Upper lobe of left lung (tissue), 6 donors: ENCODE measurements around the gene ACOT8. TPM values are rescaled to one million over a fixed set of nuclear protein-coding genes. Genes with fewer than 3 reads are reported as not detected.

Source experiments
- ATAC-seq, 2 donors: fragments of 200-7000 bp; cut with Tn5 transposase; one replicate each; pipeline ENCODE4 v1.9.1; 2022; ENCODE audit warnings: mild to moderate bottlenecking in 2 of 2, moderate library complexity in 2 of 2; ENCODE audit not compliant: low FRiP score in 2 of 2
- DNase-seq, 2 donors: peaks; one replicate each; pipeline ENCODE4 v3.0.0-alpha.2; 2019 to 2020
- H3K27ac ChIP-seq, 4 donors: fragments of 200-600 bp; sonication (generic); one replicate each; pipeline ENCODE4 v1.5.1; 2016 to 2019
- H3K27me3 ChIP-seq, 4 donors: fragments of 200-600 bp; sonication (generic); one replicate each; pipeline ENCODE4 v1.5.1; 2017 to 2019
- H3K36me3 ChIP-seq, 4 donors: fragments of 200-600 bp; sonication (generic); one replicate each; pipeline ENCODE4 v1.5.1; 2016 to 2019
- H3K4me1 ChIP-seq, 4 donors: fragments of 200-600 bp; sonication (generic); one replicate each; pipeline ENCODE4 v1.5.1; 2018 to 2019
- H3K4me3 ChIP-seq, 4 donors: fragments of 200-600 bp; sonication (generic); one replicate each; pipeline ENCODE4 v1.5.1; 2017 to 2019; ENCODE audit warnings: mild to moderate bottlenecking in 2 of 4, moderate library complexity in 1 of 4
- H3K9me3 ChIP-seq, 4 donors: fragments of 200-600 bp; sonication (generic); one replicate each; pipeline ENCODE4 v1.5.1; 2018 to 2019
- CTCF ChIP-seq, 6 experiments: fragments of 450-650 bp in 4 of 6; fragments of 200-600 bp in 2 of 6; sonication (generic) in 2 of 6; IDR thresholded peaks; one replicate each; pipeline ENCODE4 v1.5.1; 2016 to 2019; ENCODE audit warnings: antibody characterized with exemption in 6 of 6
- EP300 ChIP-seq, 4 donors: sonication (generic); formaldehyde crosslinking; IDR thresholded peaks; one replicate each; pipeline ENCODE4 v1.5.1; 2017; ENCODE audit warnings: antibody characterized with exemption in 4 of 4, control low read depth in 2 of 4
- POLR2A ChIP-seq, 4 donors: fragments of 450-650 bp; IDR thresholded peaks; one replicate each; pipeline ENCODE4 v1.5.1; 2016 to 2017; ENCODE audit warnings: antibody characterized with exemption in 4 of 4, mild to moderate bottlenecking in 2 of 4
- POLR2AphosphoS5 ChIP-seq, 2 donors: sonication (generic); formaldehyde crosslinking; IDR thresholded peaks; one replicate each; pipeline ENCODE4 v1.5.1; 2017; ENCODE audit warnings: antibody characterized with exemption in 2 of 2
- WGBS, 2 donors: methylation state at CpG; one replicate each; pipeline ENCODE4 v1.1.5; 2017 to 2018; 5-methylcytosine and 5-hydroxymethylcytosine counted together
- total RNA-seq, 6 donors: library from RNA; depleted of rRNA in 4 of 6; stranded (reverse); fragments of >200 nt in 4 of 6; gene quantifications; one replicate each; pipeline versions ENCODE4 v1.1.0 to v1.2.1, GENCODE V29; 2016 to 2021
- donor health status: DM: no; HTN: no; CAD: no; lungs with moderate emphysema.
- donor health status: DM: no; HTN: yes; CAD: no; lungs with severe emphysema.

Gene ACOT8
- total RNA-seq, 6 donors from 2014 or later: 23.9 to 46.8 (median 31.5) TPM

GRCh38 chr20:45827030-45827652 lies 30.1 kb downstream of the ACOT8 start, which contains the start of gene TNNC2:
Gene TNNC2 (minus strand): TSS chr20:45827312. CDS start chr20:45827248, 64 bp downstream.
- peaks cover 15 to 28% (median 24%) of the 10 kb centered on the region in 4 donors for H3K4me1 ChIP-seq
- no peak for TF ChIP-seq EP300 (IDR thresholded peaks at IDR 0.05)
- no peak for TF ChIP-seq CTCF (IDR thresholded peaks at IDR 0.05)
- no peak for TF ChIP-seq POLR2A (IDR thresholded peaks at IDR 0.05)
- no peak for TF ChIP-seq POLR2AphosphoS5 (IDR thresholded peaks at IDR 0.05)
- no peak within 1 kb of the TSS for H3K4me3 ChIP-seq
- 88 to 90% methylated on average over 4 to 8 of the region's 8 CpGs for WGBS, 2 donors
- no peaks in the 10 kb centered on the region for H3K9me3 ChIP-seq
- no peaks in the 10 kb centered on the region for H3K36me3 ChIP-seq
- DNase-seq (no peak), ATAC-seq (no peak)
- peak within 1 kb of the TSS; percentile 3 to 70 (median 56) for H3K27ac ChIP-seq
- H3K27me3 ChIP-seq: peaks cover 0 to 20% (median 10%) of the 10 kb centered on the region in 4 donors

GRCh38 chr20:45826381-45827019 lies 30.7 kb downstream of the ACOT8 start:
- H3K9me3 ChIP-seq: no peaks in the 10 kb centered on the region
- DNase-seq: peak; percentile 53 to 54
- no peak for TF ChIP-seq CTCF (IDR thresholded peaks at IDR 0.05)
- no peak for TF ChIP-seq EP300 (IDR thresholded peaks at IDR 0.05)
- no peak for TF ChIP-seq POLR2AphosphoS5 (IDR thresholded peaks at IDR 0.05)
- TF ChIP-seq POLR2A (IDR thresholded peaks at IDR 0.05): no peak
- H3K27ac ChIP-seq: peak overlapping the region; percentile 3 to 70 (median 56)
- peaks cover 12 to 27% (median 23%) of the 10 kb centered on the region in 4 donors for H3K4me1 ChIP-seq
- H3K36me3 ChIP-seq: no peaks in the 10 kb centered on the region
- peaks cover 0 to 23% (median 10%) of the 10 kb centered on the region in 4 donors for H3K27me3 ChIP-seq
- WGBS, 2 donors: 71 to 81% methylated on average over 6 of the region's 6 CpGs
- no peak overlapping the region for H3K4me3 ChIP-seq
- peak in 1 of 2 donors; percentile 56 for ATAC-seq

GRCh38 chr20:45823949-45824835 lies 33.0 kb downstream of the ACOT8 start:
- H3K27ac ChIP-seq: no peak overlapping the region
- peaks cover 0 to 23% (median 10%) of the 10 kb centered on the region in 4 donors for H3K27me3 ChIP-seq
- WGBS, 2 donors: 18 to 33% methylated on average over 20 to 57 of the region's 57 CpGs
- H3K9me3 ChIP-seq: no peaks in the 10 kb centered on the region
- TF ChIP-seq CTCF (IDR thresholded peaks at IDR 0.05): peak; percentile 18 to 63 (median 34)
- no peak for TF ChIP-seq POLR2A (IDR thresholded peaks at IDR 0.05)
- no peak for TF ChIP-seq POLR2AphosphoS5 (IDR thresholded peaks at IDR 0.05)
- peaks cover 12 to 27% (median 23%) of the 10 kb centered on the region in 4 donors for H3K4me1 ChIP-seq
- DNase-seq (peak; percentile 36 to 86), ATAC-seq (peak in 1 of 2 donors; percentile 43)
- no peaks in the 10 kb centered on the region for H3K36me3 ChIP-seq
- peak overlapping the region in 3 of 4 donors; percentile 16 to 31 (median 31) for H3K4me3 ChIP-seq

- peak in 1 of 2 donors; percentile 40 for ATAC-seq
- Histone ChIP-seq H3K9me3 (no peaks in the 10 kb centered on the region), H3K27ac (no peak overlapping the region), H3K4me3 (no peak overlapping the region), H3K27me3 (peaks cover 0 to 23% (median 10%) of the 10 kb centered on the region in 4 donors), H3K36me3 (no peaks in the 10 kb centered on the region), H3K4me1 (peaks cover 12 to 27% (median 23%) of the 10 kb centered on the region in 4 donors)
- TF ChIP-seq POLR2AphosphoS5 (IDR thresholded peaks at IDR 0.05): no peak
- no peak for TF ChIP-seq EP300 (IDR thresholded peaks at IDR 0.05)
- no peak for TF ChIP-seq CTCF (IDR thresholded peaks at IDR 0.05)
- no peak for TF ChIP-seq POLR2A (IDR thresholded peaks at IDR 0.05)
- DNase-seq: peak; percentile 41 to 86
- 11% methylated on average over 11 of the region's 24 CpGs; no CpG with 5 or more reads in 1 of the 2 donors for WGBS, 2 donors
Measured at GRCh38 chr20:45822857-45823256, 34.3 kb downstream of the ACOT8 start.
